ENCODE data around the gene G6PD.

GRCh38 chrX:154545673-154546274 is 872 bp downstream of the G6PD start:
- TF ChIP-seq MAX (IDR thresholded peaks at IDR 0.05) (no peak), CTCF (IDR thresholded peaks at IDR 0.05; ENCODE audit: low read depth, low read length, missing input control) (no peak), FOXA1 (IDR thresholded peaks at IDR 0.05) (no peak), JUND (IDR thresholded peaks at IDR 0.05) (no peak), RAD21 (IDR thresholded peaks at IDR 0.05) (no peak)
